ENCODE results near the gene USP2. TPM values are rescaled to one million over a fixed set of nuclear protein-coding genes. Genes with fewer than 3 reads are reported as not detected.

The USP2 gene
- total RNA-seq, 1 donor from 2014 or later: 0.11 TPM

DNA sequence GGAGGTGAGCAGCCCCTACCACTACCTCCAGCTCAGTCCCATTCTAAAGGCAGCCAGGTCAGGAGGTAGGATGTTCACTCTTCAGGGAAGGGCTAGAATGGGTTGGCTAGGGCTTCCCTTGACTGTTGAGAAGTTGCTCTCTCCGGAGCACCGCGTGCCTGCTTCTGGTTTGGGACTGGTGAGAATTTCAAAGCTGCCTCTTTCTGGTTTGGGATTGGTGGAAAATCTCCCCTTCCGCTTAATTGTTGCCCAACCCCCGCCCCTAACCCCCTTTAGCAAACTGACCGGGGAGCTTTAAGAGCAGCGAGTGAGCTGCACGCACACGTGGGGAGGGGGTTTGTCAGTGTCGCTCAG is 686 bp downstream of the USP2 start:
- peaks cover 6% of the 10 kb centered on the region for H3K27me3 Mint-ChIP-seq (ENCODE audit: unreplicated experiment)
- TF ChIP-seq, protein P1, sequence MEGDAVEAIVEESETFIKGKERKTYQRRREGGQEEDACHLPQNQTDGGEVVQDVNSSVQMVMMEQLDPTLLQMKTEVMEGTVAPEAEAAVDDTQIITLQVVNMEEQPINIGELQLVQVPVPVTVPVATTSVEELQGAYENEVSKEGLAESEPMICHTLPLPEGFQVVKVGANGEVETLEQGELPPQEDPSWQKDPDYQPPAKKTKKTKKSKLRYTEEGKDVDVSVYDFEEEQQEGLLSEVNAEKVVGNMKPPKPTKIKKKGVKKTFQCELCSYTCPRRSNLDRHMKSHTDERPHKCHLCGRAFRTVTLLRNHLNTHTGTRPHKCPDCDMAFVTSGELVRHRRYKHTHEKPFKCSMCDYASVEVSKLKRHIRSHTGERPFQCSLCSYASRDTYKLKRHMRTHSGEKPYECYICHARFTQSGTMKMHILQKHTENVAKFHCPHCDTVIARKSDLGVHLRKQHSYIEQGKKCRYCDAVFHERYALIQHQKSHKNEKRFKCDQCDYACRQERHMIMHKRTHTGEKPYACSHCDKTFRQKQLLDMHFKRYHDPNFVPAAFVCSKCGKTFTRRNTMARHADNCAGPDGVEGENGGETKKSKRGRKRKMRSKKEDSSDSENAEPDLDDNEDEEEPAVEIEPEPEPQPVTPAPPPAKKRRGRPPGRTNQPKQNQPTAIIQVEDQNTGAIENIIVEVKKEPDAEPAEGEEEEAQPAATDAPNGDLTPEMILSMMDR (IDR thresholded peaks at IDR 0.05): no peak
- no peaks in the 10 kb centered on the region for H3K36me3 Mint-ChIP-seq (ENCODE audit: unreplicated experiment)
- no peak overlapping the region for H3K4me3 Mint-ChIP-seq (ENCODE audit: unreplicated experiment)
- peaks cover 8% of the 10 kb centered on the region for H3K4me1 Mint-ChIP-seq (ENCODE audit: unreplicated experiment)
- H3K9me3 Mint-ChIP-seq (ENCODE audit: unreplicated experiment): no peaks in the 10 kb centered on the region
- no peak for DNase-seq (ENCODE audit: extremely low spot score, unreplicated experiment)
- no peak overlapping the region for H3K27ac Mint-ChIP-seq (ENCODE audit: unreplicated experiment)

DNA sequence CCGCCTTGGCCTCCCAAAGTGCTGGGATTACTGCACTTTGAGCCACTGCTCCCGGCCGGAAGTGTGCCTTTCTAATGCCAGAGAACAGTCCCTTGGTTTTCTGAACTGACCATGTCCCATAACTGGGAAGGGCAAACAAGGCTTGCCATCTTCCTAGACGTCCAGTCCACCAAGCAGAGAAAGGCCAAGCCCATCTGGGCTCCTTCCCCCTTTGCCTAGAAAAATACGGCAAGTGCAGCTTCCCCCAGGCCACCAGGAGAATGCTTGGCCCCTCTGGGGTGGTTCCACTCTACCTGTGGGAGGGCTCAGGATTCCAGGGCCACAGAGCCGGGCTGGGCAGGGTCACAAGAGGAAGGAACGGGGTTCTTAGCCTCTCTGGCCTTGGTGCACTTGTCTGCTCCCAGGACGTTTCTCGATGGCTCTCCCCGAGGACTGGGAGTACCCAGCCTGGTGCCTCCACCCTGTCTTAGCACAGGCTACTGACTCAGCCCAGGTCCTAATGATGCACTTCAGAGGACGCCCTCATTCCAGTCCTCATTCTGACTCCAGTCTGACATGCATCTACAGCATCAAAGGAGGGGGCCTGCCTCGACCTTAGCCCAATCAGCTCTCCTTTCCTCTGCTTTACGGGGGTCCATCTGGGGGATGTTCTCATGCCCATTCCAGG is 1.2 kb downstream of the USP2 start:
- TF ChIP-seq, protein P1 (IDR thresholded peaks at IDR 0.05): no peak
- peaks cover 6% of the 10 kb centered on the region for H3K27me3 Mint-ChIP-seq (ENCODE audit: unreplicated experiment)
- no peak overlapping the region for H3K27ac Mint-ChIP-seq (ENCODE audit: unreplicated experiment)
- peak; percentile 83 for DNase-seq (ENCODE audit: extremely low spot score, unreplicated experiment)
- H3K9me3 Mint-ChIP-seq (ENCODE audit: unreplicated experiment): no peaks in the 10 kb centered on the region
- peaks cover 8% of the 10 kb centered on the region for H3K4me1 Mint-ChIP-seq (ENCODE audit: unreplicated experiment)
- H3K4me3 Mint-ChIP-seq (ENCODE audit: unreplicated experiment): no peak overlapping the region
- H3K36me3 Mint-ChIP-seq (ENCODE audit: unreplicated experiment): no peaks in the 10 kb centered on the region

DNA sequence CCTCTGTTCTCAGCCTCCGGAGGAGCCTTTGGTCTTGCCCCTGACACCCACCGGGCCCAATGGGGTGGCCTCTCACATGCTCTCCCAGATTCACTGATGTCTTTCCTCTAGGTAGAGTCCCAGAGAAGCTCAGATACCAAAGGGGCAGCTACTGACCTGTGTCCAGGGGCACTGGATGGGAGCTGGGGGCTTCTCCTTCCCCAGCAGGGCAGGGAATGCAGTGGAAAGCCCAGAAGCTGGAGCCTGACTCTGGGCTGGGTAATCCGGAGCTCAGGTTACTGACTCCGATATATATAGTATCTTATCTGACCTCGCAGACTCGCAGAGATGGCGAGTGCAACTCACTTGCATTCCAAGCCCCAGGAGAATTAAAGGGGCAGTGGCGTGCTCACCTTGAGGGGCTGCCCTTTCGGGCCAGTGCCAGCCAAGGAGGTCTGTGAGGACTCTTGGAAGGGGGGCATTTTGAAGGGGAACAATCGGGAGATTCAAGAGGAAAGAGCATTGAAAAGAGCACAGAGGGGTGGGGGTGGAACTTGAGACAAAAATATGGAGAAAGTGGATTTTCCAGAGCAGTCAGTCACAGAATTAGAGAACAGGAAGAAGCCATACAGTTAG is 2.5 kb downstream of the USP2 start:
- peak; percentile 75 for DNase-seq (ENCODE audit: extremely low spot score, unreplicated experiment)
- peaks cover 8% of the 10 kb centered on the region for H3K4me1 Mint-ChIP-seq (ENCODE audit: unreplicated experiment)
- H3K9me3 Mint-ChIP-seq (ENCODE audit: unreplicated experiment): no peaks in the 10 kb centered on the region
- no peaks in the 10 kb centered on the region for H3K36me3 Mint-ChIP-seq (ENCODE audit: unreplicated experiment)
- peaks cover 6% of the 10 kb centered on the region for H3K27me3 Mint-ChIP-seq (ENCODE audit: unreplicated experiment)
- H3K27ac Mint-ChIP-seq (ENCODE audit: unreplicated experiment): no peak overlapping the region
- H3K4me3 Mint-ChIP-seq (ENCODE audit: unreplicated experiment): no peak overlapping the region
- TF ChIP-seq, protein P1 (IDR thresholded peaks at IDR 0.05): no peak

GRCh38 chr11:119377961-119378667 is 3.4 kb downstream of the USP2 start:
- Mint-ChIP-seq H3K9me3 (ENCODE audit: unreplicated experiment) (no peaks in the 10 kb centered on the region), H3K27ac (ENCODE audit: unreplicated experiment) (no peak overlapping the region), H3K27me3 (ENCODE audit: unreplicated experiment) (peaks cover 6% of the 10 kb centered on the region), H3K36me3 (ENCODE audit: unreplicated experiment) (no peaks in the 10 kb centered on the region), H3K4me1 (ENCODE audit: unreplicated experiment) (peaks cover 8% of the 10 kb centered on the region), H3K4me3 (ENCODE audit: unreplicated experiment) (no peak overlapping the region)
- TF ChIP-seq, protein P1 (IDR thresholded peaks at IDR 0.05): no peak
- peak; percentile 77 for DNase-seq (ENCODE audit: extremely low spot score, unreplicated experiment)
